ENCODE measurements around the gene ALX3. TPM values are rescaled to one million over a fixed set of nuclear protein-coding genes. Genes with fewer than 3 reads are reported as not detected.

ALX3 gene
- total RNA-seq, 2 experiments from 2014 or later = not detected

DNA sequence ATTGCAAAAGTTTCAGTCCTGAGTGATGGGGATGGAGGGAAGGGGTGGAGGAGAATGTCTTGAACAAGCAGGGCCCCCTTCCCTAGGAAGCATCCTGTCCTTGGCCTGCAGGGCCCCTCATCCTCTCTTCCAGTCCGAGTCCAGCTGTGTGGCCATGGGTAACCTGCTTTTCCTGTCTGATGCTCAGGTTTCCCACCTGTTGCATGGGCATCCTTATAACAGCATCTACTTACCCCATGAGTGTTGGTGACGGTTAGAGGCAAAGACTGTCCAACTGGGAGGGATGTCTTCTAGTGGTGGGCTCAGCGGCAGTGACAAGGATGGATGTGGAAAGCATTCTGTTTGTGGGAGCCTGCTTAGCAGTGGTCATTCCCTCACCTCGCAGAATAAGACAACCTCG, 43.7 kb upstream of the ALX3 start:
- Histone ChIP-seq H3K4me3 (ENCODE audit: low read depth, low read length, poor library complexity, severe bottlenecking) (no peak overlapping the region), H4K20me1 (ENCODE audit: insufficient read depth, low read length) (no peaks in the 10 kb centered on the region), H3K4me1 (ENCODE audit: insufficient read depth, low read length, poor library complexity, severe bottlenecking) (no peaks in the 10 kb centered on the region), H3K9me2 (ENCODE audit: insufficient read depth, low read length) (no peaks in the 10 kb centered on the region), H3K27ac (ENCODE audit: low read depth, low read length, poor library complexity, severe bottlenecking) (no peak overlapping the region), H3K4me2 (ENCODE audit: low read length) (no peak overlapping the region), H3K36me3 (ENCODE audit: insufficient read depth, low read length) (no peaks in the 10 kb centered on the region), H3K9me3 (ENCODE audit: low read length) (no peaks in the 10 kb centered on the region), H2AFZ (ENCODE audit: low read length) (no peak overlapping the region), H3K79me2 (ENCODE audit: insufficient read depth, low read depth, low read length) (no peaks in the 10 kb centered on the region)
- no TSS peak for BruUV-seq (replicated peaks)
- ChIA-PET CTCF (ENCODE audit: unreplicated experiment) (no interaction called here), POLR2A (no interaction called here)
- no peak for TF ChIP-seq EZH2phosphoT487 (IDR thresholded peaks at IDR 0.05; ENCODE audit: borderline replicate concordance, low read depth, low read length)
- TF ChIP-seq, protein P1, sequence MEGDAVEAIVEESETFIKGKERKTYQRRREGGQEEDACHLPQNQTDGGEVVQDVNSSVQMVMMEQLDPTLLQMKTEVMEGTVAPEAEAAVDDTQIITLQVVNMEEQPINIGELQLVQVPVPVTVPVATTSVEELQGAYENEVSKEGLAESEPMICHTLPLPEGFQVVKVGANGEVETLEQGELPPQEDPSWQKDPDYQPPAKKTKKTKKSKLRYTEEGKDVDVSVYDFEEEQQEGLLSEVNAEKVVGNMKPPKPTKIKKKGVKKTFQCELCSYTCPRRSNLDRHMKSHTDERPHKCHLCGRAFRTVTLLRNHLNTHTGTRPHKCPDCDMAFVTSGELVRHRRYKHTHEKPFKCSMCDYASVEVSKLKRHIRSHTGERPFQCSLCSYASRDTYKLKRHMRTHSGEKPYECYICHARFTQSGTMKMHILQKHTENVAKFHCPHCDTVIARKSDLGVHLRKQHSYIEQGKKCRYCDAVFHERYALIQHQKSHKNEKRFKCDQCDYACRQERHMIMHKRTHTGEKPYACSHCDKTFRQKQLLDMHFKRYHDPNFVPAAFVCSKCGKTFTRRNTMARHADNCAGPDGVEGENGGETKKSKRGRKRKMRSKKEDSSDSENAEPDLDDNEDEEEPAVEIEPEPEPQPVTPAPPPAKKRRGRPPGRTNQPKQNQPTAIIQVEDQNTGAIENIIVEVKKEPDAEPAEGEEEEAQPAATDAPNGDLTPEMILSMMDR (conservative IDR thresholded peaks at IDR 0.05; ENCODE audit: low read length) = no peak
- DNase-seq (ENCODE audit: low spot score) = no peak
- intact Hi-C loops (cut with micrococcal nuclease; ENCODE audit: unreplicated experiment) = no loop called here

DNA sequence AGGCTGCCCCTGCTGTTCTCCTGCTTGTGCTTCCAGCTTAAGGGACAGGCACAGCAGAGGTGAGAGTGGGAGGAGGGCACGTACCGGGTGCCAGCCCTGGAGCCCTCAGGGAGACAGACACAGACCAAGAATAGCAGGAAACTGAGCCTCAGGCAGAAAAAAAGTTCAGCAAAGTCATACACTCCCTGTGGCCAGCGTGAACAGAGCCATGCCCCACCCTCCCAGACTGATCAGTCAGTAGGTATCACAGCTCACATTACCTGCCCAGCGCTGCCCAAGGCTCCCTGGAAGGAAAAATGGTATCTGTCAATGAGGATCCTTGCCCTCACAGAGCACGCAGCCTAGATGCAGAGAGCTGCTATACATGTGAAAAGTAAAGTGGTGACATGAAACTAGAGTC, 43.1 kb upstream of the ALX3 start:
- Histone ChIP-seq H3K4me3 (ENCODE audit: low read depth, low read length, poor library complexity, severe bottlenecking) (no peak overlapping the region), H3K36me3 (ENCODE audit: insufficient read depth, low read length) (no peaks in the 10 kb centered on the region), H3K79me2 (ENCODE audit: insufficient read depth, low read depth, low read length) (no peaks in the 10 kb centered on the region), H3K27ac (ENCODE audit: low read depth, low read length, poor library complexity, severe bottlenecking) (no peak overlapping the region), H3K4me2 (ENCODE audit: low read length) (no peak overlapping the region), H3K9me3 (ENCODE audit: low read length) (no peaks in the 10 kb centered on the region), H2AFZ (ENCODE audit: low read length) (no peak overlapping the region), H4K20me1 (ENCODE audit: insufficient read depth, low read length) (no peaks in the 10 kb centered on the region), H3K9me2 (ENCODE audit: insufficient read depth, low read length) (no peaks in the 10 kb centered on the region), H3K4me1 (ENCODE audit: insufficient read depth, low read length, poor library complexity, severe bottlenecking) (no peaks in the 10 kb centered on the region)
- intact Hi-C loops (cut with micrococcal nuclease; ENCODE audit: unreplicated experiment) = no loop called here
- no peak for TF ChIP-seq EZH2phosphoT487 (IDR thresholded peaks at IDR 0.05; ENCODE audit: borderline replicate concordance, low read depth, low read length)
- TF ChIP-seq, protein P1 (conservative IDR thresholded peaks at IDR 0.05; ENCODE audit: low read length) = no peak
- ChIA-PET CTCF (ENCODE audit: unreplicated experiment) (no interaction called here), POLR2A (no interaction called here)
- DNase-seq (ENCODE audit: low spot score) = no peak
- no TSS peak for BruUV-seq (replicated peaks)

DNA sequence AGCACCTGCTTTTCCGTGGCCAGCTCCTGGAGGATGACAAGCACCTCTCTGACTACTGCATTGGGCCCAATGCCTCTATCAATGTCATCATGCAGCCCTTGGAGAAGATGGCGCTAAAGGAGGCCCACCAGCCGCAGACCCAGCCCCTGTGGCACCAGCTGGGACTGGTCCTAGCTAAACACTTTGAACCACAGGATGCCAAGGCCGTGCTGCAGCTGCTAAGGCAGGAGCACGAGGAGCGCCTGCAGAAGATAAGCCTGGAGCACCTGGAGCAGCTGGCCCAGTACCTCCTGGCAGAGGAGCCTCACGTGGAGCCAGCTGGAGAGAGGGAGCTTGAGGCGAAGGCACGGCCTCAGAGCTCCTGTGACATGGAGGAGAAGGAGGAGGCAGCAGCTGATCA, 42.2 kb upstream of the ALX3 start:
- Histone ChIP-seq H2AFZ (ENCODE audit: low read length) (no peak overlapping the region), H3K9me2 (ENCODE audit: insufficient read depth, low read length) (no peaks in the 10 kb centered on the region), H3K4me2 (ENCODE audit: low read length) (no peak overlapping the region), H3K4me3 (ENCODE audit: low read depth, low read length, poor library complexity, severe bottlenecking) (no peak overlapping the region), H3K36me3 (ENCODE audit: insufficient read depth, low read length) (no peaks in the 10 kb centered on the region), H4K20me1 (ENCODE audit: insufficient read depth, low read length) (no peaks in the 10 kb centered on the region), H3K9me3 (ENCODE audit: low read length) (no peaks in the 10 kb centered on the region), H3K4me1 (ENCODE audit: insufficient read depth, low read length, poor library complexity, severe bottlenecking) (no peaks in the 10 kb centered on the region), H3K79me2 (ENCODE audit: insufficient read depth, low read depth, low read length) (no peaks in the 10 kb centered on the region), H3K27ac (ENCODE audit: low read depth, low read length, poor library complexity, severe bottlenecking) (no peak overlapping the region)
- no TSS peak for BruUV-seq (replicated peaks)
- no peak for DNase-seq (ENCODE audit: low spot score)
- intact Hi-C loops (cut with micrococcal nuclease; ENCODE audit: unreplicated experiment) = no loop called here
- CTCF ChIA-PET (ENCODE audit: unreplicated experiment) = interaction anchor here (0.7 to 0.9 kb wide), 2 partner anchors 11 to 77 kb away, joined by 3 read pairs; no protein-coding TSS in a partner anchor
- POLR2A ChIA-PET = no interaction called here
- no peak for TF ChIP-seq EZH2phosphoT487 (IDR thresholded peaks at IDR 0.05; ENCODE audit: borderline replicate concordance, low read depth, low read length)
- TF ChIP-seq, protein P1 (conservative IDR thresholded peaks at IDR 0.05; ENCODE audit: low read length) = no peak

Measured in OCI-LY7 (cell line).